ENCODE measurements around the gene USP11.
A peak's percentile ranks its signal among the peaks of the same experiment; 100 is the strongest.

Gene USP11

GRCh38 chrX:47193475-47194193, 39.2 kb upstream of the USP11 start, which contains the start of gene UBA1 (continued):
- TF ChIP-seq MYNN (tag by site-specific recombination; IDR thresholded peaks at IDR 0.05; ENCODE audit: borderline replicate concordance) (no peak), ZNF707 (tag by site-specific recombination; IDR thresholded peaks at IDR 0.05) (no peak), ZNF777 (tag by site-specific recombination; IDR thresholded peaks at IDR 0.05; ENCODE audit: borderline replicate concordance) (no peak), SP3 (tag by site-specific recombination; IDR thresholded peaks at IDR 0.05) (peak; percentile 83), ZNF24 (tag by site-specific recombination; IDR thresholded peaks at IDR 0.05) (no peak), ZNF544 (tag by site-specific recombination; IDR thresholded peaks at IDR 0.05) (no peak), MEIS1 (CRISPR knock-in tag; IDR thresholded peaks at IDR 0.05; ENCODE audit: borderline replicate concordance) (no peak), MZF1 (tag by site-specific recombination; IDR thresholded peaks at IDR 0.05; ENCODE audit: borderline replicate concordance) (no peak), KLF1 (tag by site-specific recombination; IDR thresholded peaks at IDR 0.05) (peak; percentile 53; the same call in 1 of the 2 replicates), GLI2 (tag by site-specific recombination; IDR thresholded peaks at IDR 0.05; ENCODE audit: borderline replicate concordance, low read depth) (no peak), ZSCAN30 (tag by site-specific recombination; IDR thresholded peaks at IDR 0.05) (peak; percentile 8; the same call in 1 of the 2 replicates), ZNF221 (tag by site-specific recombination; IDR thresholded peaks at IDR 0.05; ENCODE audit: borderline replicate concordance) (no peak), ZNF121 (tag by site-specific recombination; IDR thresholded peaks at IDR 0.05) (no peak), EGR2 (tag by site-specific recombination; IDR thresholded peaks at IDR 0.05; ENCODE audit: low read depth) (peak; percentile 87), ZNF501 (tag by site-specific recombination; IDR thresholded peaks at IDR 0.05) (0 out of 2 replicates have a peak, but pooled peaks have one; percentile 50), SALL2 (tag by site-specific recombination; IDR thresholded peaks at IDR 0.05; ENCODE audit: borderline replicate concordance) (no peak), KLF7 (tag by site-specific recombination; IDR thresholded peaks at IDR 0.05; ENCODE audit: borderline replicate concordance) (peak; percentile 71), ZNF670 (tag by site-specific recombination; IDR thresholded peaks at IDR 0.05; ENCODE audit: low read depth) (no peak), TCF7L2 (IDR thresholded peaks at IDR 0.05; ENCODE audit: borderline replicate concordance, low read depth, low read length) (no peak), ZNF19 (tag by site-specific recombination; IDR thresholded peaks at IDR 0.05; ENCODE audit: low read depth) (no peak), ZNF837 (tag by site-specific recombination; IDR thresholded peaks at IDR 0.05) (no peak), ZNF112 (tag by site-specific recombination; IDR thresholded peaks at IDR 0.05) (no peak), ZNF211 (tag by site-specific recombination; IDR thresholded peaks at IDR 0.05; ENCODE audit: low read depth) (no peak), ZNF155 (tag by site-specific recombination; IDR thresholded peaks at IDR 0.05) (no peak), SP7 (tag by site-specific recombination; IDR thresholded peaks at IDR 0.05) (peak; percentile 64), IKZF3 (tag by site-specific recombination; IDR thresholded peaks at IDR 0.05) (0 out of 2 replicates have a peak, but pooled peaks have one; percentile 7), ZNF600 (tag by site-specific recombination; IDR thresholded peaks at IDR 0.05) (peak; percentile 76), ZNF148 (tag by site-specific recombination; IDR thresholded peaks at IDR 0.05; ENCODE audit: borderline replicate concordance) (no peak)
- TF ChIP-seq, protein P1, sequence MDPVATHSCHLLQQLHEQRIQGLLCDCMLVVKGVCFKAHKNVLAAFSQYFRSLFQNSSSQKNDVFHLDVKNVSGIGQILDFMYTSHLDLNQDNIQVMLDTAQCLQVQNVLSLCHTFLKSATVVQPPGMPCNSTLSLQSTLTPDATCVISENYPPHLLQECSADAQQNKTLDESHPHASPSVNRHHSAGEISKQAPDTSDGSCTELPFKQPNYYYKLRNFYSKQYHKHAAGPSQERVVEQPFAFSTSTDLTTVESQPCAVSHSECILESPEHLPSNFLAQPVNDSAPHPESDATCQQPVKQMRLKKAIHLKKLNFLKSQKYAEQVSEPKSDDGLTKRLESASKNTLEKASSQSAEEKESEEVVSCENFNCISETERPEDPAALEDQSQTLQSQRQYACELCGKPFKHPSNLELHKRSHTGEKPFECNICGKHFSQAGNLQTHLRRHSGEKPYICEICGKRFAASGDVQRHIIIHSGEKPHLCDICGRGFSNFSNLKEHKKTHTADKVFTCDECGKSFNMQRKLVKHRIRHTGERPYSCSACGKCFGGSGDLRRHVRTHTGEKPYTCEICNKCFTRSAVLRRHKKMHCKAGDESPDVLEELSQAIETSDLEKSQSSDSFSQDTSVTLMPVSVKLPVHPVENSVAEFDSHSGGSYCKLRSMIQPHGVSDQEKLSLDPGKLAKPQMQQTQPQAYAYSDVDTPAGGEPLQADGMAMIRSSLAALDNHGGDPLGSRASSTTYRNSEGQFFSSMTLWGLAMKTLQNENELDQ (tag by site-specific recombination; IDR thresholded peaks at IDR 0.05; ENCODE audit: low read depth): no peak
- TF ChIP-seq, protein P2, sequence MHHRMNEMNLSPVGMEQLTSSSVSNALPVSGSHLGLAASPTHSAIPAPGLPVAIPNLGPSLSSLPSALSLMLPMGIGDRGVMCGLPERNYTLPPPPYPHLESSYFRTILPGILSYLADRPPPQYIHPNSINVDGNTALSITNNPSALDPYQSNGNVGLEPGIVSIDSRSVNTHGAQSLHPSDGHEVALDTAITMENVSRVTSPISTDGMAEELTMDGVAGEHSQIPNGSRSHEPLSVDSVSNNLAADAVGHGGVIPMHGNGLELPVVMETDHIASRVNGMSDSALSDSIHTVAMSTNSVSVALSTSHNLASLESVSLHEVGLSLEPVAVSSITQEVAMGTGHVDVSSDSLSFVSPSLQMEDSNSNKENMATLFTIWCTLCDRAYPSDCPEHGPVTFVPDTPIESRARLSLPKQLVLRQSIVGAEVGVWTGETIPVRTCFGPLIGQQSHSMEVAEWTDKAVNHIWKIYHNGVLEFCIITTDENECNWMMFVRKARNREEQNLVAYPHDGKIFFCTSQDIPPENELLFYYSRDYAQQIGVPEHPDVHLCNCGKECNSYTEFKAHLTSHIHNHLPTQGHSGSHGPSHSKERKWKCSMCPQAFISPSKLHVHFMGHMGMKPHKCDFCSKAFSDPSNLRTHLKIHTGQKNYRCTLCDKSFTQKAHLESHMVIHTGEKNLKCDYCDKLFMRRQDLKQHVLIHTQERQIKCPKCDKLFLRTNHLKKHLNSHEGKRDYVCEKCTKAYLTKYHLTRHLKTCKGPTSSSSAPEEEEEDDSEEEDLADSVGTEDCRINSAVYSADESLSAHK (tag by site-specific recombination; IDR thresholded peaks at IDR 0.05): no peak
- TF ChIP-seq, protein P3, sequence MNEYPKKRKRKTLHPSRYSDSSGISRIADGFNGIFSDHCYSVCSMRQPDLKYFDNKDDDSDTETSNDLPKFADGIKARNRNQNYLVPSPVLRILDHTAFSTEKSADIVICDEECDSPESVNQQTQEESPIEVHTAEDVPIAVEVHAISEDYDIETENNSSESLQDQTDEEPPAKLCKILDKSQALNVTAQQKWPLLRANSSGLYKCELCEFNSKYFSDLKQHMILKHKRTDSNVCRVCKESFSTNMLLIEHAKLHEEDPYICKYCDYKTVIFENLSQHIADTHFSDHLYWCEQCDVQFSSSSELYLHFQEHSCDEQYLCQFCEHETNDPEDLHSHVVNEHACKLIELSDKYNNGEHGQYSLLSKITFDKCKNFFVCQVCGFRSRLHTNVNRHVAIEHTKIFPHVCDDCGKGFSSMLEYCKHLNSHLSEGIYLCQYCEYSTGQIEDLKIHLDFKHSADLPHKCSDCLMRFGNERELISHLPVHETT (tag by site-specific recombination; IDR thresholded peaks at IDR 0.05): no peak
